ENCODE data around the gene ASTN1.

Gene ASTN1

GRCh38 chr1:177063648-177064047, 100.9 kb downstream of the ASTN1 start:
- DNase-seq (ENCODE audit: low spot score): no peak
- no peak for TF ChIP-seq CTCF (conservative IDR thresholded peaks at IDR 0.05; ENCODE audit: low read depth)
- POLR2A ChIA-PET (ENCODE audit: low non-redundant PET): interaction anchor here (0.5 kb wide), 1 partner anchor 57 kb away, joined by 3 read pairs; no protein-coding TSS in a partner anchor
- CTCF ChIA-PET: interaction anchor here (0.6 kb wide), 1 partner anchor 272 kb away, joined by 3 read pairs; no protein-coding TSS in a partner anchor
- H3K27ac ChIP-seq: no peak overlapping the region

- DNase-seq (ENCODE audit: low spot score): no peak
- no peak overlapping the region for H3K27ac ChIP-seq
- ChIA-PET CTCF (interaction anchor here (0.6 kb wide), 1 partner anchor 330 kb away, joined by 3 read pairs; no protein-coding TSS in a partner anchor), POLR2A (ENCODE audit: low non-redundant PET) (no interaction called here)
- no peak for TF ChIP-seq CTCF (conservative IDR thresholded peaks at IDR 0.05; ENCODE audit: low read depth)
These were observed 110.0 kb downstream of the ASTN1 start for GRCh38 chr1:177054542-177054941.

GRCh38 chr1:177053648-177054047, 110.9 kb downstream of the ASTN1 start:
- H3K27ac ChIP-seq: no peak overlapping the region
- DNase-seq (ENCODE audit: low spot score): no peak
- no peak for TF ChIP-seq CTCF (conservative IDR thresholded peaks at IDR 0.05; ENCODE audit: low read depth)
- ChIA-PET CTCF (interaction anchor here (1.1 kb wide), 1 partner anchor 32 kb away, joined by 3 read pairs; no protein-coding TSS in a partner anchor), POLR2A (ENCODE audit: low non-redundant PET) (no interaction called here)

GRCh38 chr1:177048314-177049069, 116.0 kb downstream of the ASTN1 start:
- ChIA-PET POLR2A (ENCODE audit: low non-redundant PET) (no interaction called here), CTCF (interaction anchor here (1.0 kb wide), 1 partner anchor 9 kb away, joined by 3 read pairs; no protein-coding TSS in a partner anchor)
- no peak for TF ChIP-seq CTCF (conservative IDR thresholded peaks at IDR 0.05; ENCODE audit: low read depth)
- no peak overlapping the region for H3K27ac ChIP-seq
- DNase-seq (ENCODE audit: low spot score): peak; percentile 10

GRCh38 chr1:177045151-177045550, 119.4 kb downstream of the ASTN1 start:
- CTCF ChIA-PET: interaction anchor here (0.6 kb wide), 1 partner anchor 375 kb away, joined by 4 read pairs; no protein-coding TSS in a partner anchor
- POLR2A ChIA-PET (ENCODE audit: low non-redundant PET): no interaction called here
- no peak for TF ChIP-seq CTCF (conservative IDR thresholded peaks at IDR 0.05; ENCODE audit: low read depth)
- no peak for DNase-seq (ENCODE audit: low spot score)
- no peak overlapping the region for H3K27ac ChIP-seq

GRCh38 chr1:177044390-177044789, 120.1 kb downstream of the ASTN1 start:
- CTCF ChIA-PET: no interaction called here
- DNase-seq (ENCODE audit: low spot score): no peak
- TF ChIP-seq CTCF (conservative IDR thresholded peaks at IDR 0.05; ENCODE audit: low read depth): no peak
- POLR2A ChIA-PET (ENCODE audit: low non-redundant PET): no interaction called here
- no peak overlapping the region for H3K27ac ChIP-seq

Data from RWPE1 (cell line).